Heart left ventricle (tissue), 13 donors: ENCODE data around the gene ABCB4.

Experiments used
- CTCF ChIP-seq, 12 donors: fragments of 200-600 bp; sonication (generic) in 4 of 12; IDR thresholded peaks; one replicate each; pipeline versions ENCODE4 v1.5.0 to v1.8.0; 2018 to 2022; ENCODE audit warnings: antibody characterized with exemption in 12 of 12, mild to moderate bottlenecking in 5 of 12
- POLR2A ChIP-seq, 2 donors: fragments of 450-650 bp; IDR thresholded peaks; one replicate each; pipeline ENCODE4 v1.6.1; 2017; ENCODE audit warnings: antibody characterized with exemption in 2 of 2, mild to moderate bottlenecking in 2 of 2, moderate library complexity in 2 of 2
- donor health status: ischemic (EF 13 %, LVEDD 7.1; RV severe dilation, severe dysfunction).
- donor health status: DM: no; HTN: yes; CAD: no.
- donor health status: DM: no; HTN: no; CAD: no.
- donor health status: ischemic (EF 25% LVEDD 6.9; RV normal size, moderate dysfunction).
- donor health status: ischemic (EF 25% LVEDD 5.7; RV mildly dilated, moderate dysfunction).
- donor health status: ischemic (EF 35%, LVEDD 5.7; RV mildly dilated, moderate dysfunction).
- donor health status: nonischemic (EF 11% LVEDD 7.7; RV severe dilation, severe dysfunction).
- donor health status: DM: yes; HTN: yes; CAD: no.
- donor health status: PGD.
- donor health status: ischemic (EF 29% LVEDD 5.4; RV normal size, mild dysfunction).
- donor health status: nonischemic (EF 23%, LVEDD 6.1; RV moderate dilation, normal function).

- TF ChIP-seq CTCF (IDR thresholded peaks at IDR 0.05), result no peak
- no peak for TF ChIP-seq POLR2A (IDR thresholded peaks at IDR 0.05)
These were observed 4.5 kb upstream of the ABCB4 start for GRCh38 chr7:87479951-87480350.
